ENCODE results near the gene SLC20A1.

Gene SLC20A1

GRCh38 chr2:112670252-112671022, 24.7 kb downstream of the SLC20A1 start:
- DNase-seq (no peak), ATAC-seq (replicated peaks) (no peak)
- no peak overlapping the region for H3K27ac Mint-ChIP-seq
- H3K4me1 Mint-ChIP-seq: peaks cover 11 to 15% of the 10 kb centered on the region in 2 donors
- no peak overlapping the region for H3K4me3 Mint-ChIP-seq
- H3K36me3 Mint-ChIP-seq: peaks cover 3 to 14% of the 10 kb centered on the region in 2 donors
- H3K27me3 Mint-ChIP-seq: peaks cover 4 to 11% of the 10 kb centered on the region in 2 donors
- no peaks in the 10 kb centered on the region for H3K9me3 Mint-ChIP-seq

DNA sequence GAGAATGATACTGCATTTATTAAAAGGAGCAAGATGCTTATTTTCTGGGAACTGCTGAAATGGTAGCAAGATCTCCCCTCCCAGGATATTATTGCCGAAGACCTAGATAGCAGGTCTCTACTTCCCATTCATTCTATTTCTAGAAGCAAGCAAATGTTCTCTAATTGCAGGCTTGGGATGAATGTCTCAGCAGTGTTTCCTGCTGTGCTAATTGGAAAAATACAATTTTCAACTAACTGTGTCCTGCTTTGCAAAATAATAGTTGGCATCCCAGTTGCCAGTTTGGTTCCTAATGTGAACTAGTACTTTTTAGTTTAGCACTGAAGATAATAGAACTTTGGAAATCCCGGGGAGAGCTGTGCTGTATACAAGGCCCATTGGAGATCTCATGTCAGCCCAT, 26.1 kb downstream of the SLC20A1 start:
- peaks cover 8 to 15% of the 10 kb centered on the region in 2 donors for H3K4me1 Mint-ChIP-seq
- H3K4me3 Mint-ChIP-seq: no peak overlapping the region
- H3K9me3 Mint-ChIP-seq: no peaks in the 10 kb centered on the region
- ATAC-seq (replicated peaks) (no peak), DNase-seq (no peak)
- no peak overlapping the region for H3K27ac Mint-ChIP-seq
- H3K27me3 Mint-ChIP-seq: peaks cover 4 to 11% of the 10 kb centered on the region in 2 donors
- H3K36me3 Mint-ChIP-seq: peaks cover 2 to 6% of the 10 kb centered on the region in 2 donors

GRCh38 chr2:112673008-112673407, 27.3 kb downstream of the SLC20A1 start:
- peaks cover 8 to 15% of the 10 kb centered on the region in 2 donors for H3K4me1 Mint-ChIP-seq
- ATAC-seq (replicated peaks): no peak
- H3K36me3 Mint-ChIP-seq: peaks cover 2 to 4% of the 10 kb centered on the region in 2 donors
- H3K9me3 Mint-ChIP-seq: no peaks in the 10 kb centered on the region
- H3K27ac Mint-ChIP-seq: no peak overlapping the region
- H3K27me3 Mint-ChIP-seq: peaks cover 4 to 11% of the 10 kb centered on the region in 2 donors
- no peak for DNase-seq
- no peak overlapping the region for H3K4me3 Mint-ChIP-seq

DNA sequence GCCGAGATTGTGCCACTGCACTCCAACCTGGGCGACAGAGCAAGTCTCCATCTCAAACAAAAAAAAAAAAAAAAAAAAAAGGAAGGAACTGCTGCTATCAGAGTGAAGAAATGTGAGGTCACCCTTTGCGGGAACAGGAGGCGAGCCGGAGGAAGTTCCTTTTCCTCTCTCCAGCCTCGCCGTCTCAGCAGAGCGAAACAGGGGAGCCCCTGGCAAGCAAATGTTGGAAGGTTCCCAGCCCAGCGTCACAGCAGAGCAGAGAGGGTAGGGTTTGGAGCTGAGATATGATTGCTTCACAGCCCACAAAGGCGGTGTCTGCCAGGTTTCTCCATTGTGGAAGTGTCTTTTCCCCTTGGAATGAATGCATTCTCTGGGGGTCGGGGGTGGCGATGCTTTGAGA, 28.5 kb downstream of the SLC20A1 start:
- DNase-seq (no peak), ATAC-seq (replicated peaks) (no peak)
- Mint-ChIP-seq H3K9me3 (no peaks in the 10 kb centered on the region), H3K4me3 (no peak overlapping the region), H3K36me3 (peaks cover 0 to 1% of the 10 kb centered on the region in 2 donors), H3K27me3 (peaks cover 4 to 11% of the 10 kb centered on the region in 2 donors), H3K27ac (peak overlapping the region; percentile 47), H3K4me1 (peaks cover 8 to 15% of the 10 kb centered on the region in 2 donors)

DNA sequence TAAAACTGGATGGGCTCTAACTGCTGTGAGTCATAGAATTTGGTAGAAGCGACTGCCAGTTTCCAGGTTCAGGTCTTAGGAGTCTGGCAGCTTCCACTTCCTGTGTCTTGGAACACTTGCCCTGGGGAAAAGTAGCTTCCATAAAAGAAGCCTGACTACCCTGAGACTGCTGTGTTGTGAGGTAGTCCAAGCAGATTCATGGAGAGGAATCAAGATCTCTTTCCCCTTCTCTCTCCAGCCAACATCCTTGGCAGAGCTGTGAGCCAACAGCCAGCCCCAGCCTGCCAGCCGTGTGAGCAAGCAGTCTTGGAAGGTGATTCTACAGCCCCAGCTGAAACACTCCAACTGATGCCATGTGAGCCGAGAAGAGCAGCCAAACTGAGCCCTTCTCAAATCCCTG, 33.7 kb downstream of the SLC20A1 start:
- DNase-seq (no peak), ATAC-seq (replicated peaks) (no peak)
- no peak overlapping the region for H3K27ac Mint-ChIP-seq
- no peak overlapping the region for H3K4me3 Mint-ChIP-seq
- peaks cover 7 to 15% of the 10 kb centered on the region in 2 donors for H3K4me1 Mint-ChIP-seq
- H3K27me3 Mint-ChIP-seq: no peaks in the 10 kb centered on the region
- no peaks in the 10 kb centered on the region for H3K36me3 Mint-ChIP-seq
- no peaks in the 10 kb centered on the region for H3K9me3 Mint-ChIP-seq

DNA sequence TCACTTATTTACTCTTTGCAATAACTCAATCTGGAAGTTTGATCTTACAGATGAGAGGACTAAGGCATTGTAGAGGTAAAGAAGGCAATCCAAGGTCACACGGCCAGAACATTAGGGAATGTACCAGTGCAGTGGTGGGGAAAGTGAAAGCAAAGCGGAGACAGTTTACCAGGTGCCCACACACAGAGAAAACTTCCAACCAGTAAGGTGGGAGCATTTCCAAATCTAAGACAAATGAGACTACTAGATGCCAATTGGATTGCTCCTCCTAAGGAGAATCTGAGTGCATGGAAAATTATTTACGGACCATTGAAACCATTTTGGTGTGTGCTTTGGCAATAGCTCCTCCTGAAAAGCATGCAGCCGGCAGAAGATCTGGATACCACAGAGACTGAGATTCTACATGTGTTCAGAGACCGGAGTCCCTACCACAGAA, 34.9 kb downstream of the SLC20A1 start:
- no peak for ATAC-seq (replicated peaks)
- no peaks in the 10 kb centered on the region for H3K27me3 Mint-ChIP-seq
- H3K36me3 Mint-ChIP-seq: no peaks in the 10 kb centered on the region
- H3K9me3 Mint-ChIP-seq: no peaks in the 10 kb centered on the region
- H3K27ac Mint-ChIP-seq: no peak overlapping the region
- peaks cover 14 to 21% of the 10 kb centered on the region in 2 donors for H3K4me1 Mint-ChIP-seq
- DNase-seq: no peak
- H3K4me3 Mint-ChIP-seq: no peak overlapping the region

- H3K27ac Mint-ChIP-seq: no peak overlapping the region
- H3K4me1 Mint-ChIP-seq: peaks cover 16 to 28% of the 10 kb centered on the region in 2 donors
- DNase-seq: no peak
- H3K4me3 Mint-ChIP-seq: no peak overlapping the region
- no peaks in the 10 kb centered on the region for H3K9me3 Mint-ChIP-seq
- no peaks in the 10 kb centered on the region for H3K27me3 Mint-ChIP-seq
- no peak for ATAC-seq (replicated peaks)
- no peaks in the 10 kb centered on the region for H3K36me3 Mint-ChIP-seq
Observed at GRCh38 chr2:112682101-112682500, 36.4 kb downstream of the SLC20A1 start.

- H3K9me3 Mint-ChIP-seq: no peaks in the 10 kb centered on the region
- ATAC-seq (replicated peaks) (no peak), DNase-seq (no peak)
- H3K36me3 Mint-ChIP-seq: no peaks in the 10 kb centered on the region
- H3K4me1 Mint-ChIP-seq: peaks cover 19 to 36% of the 10 kb centered on the region in 2 donors
- H3K4me3 Mint-ChIP-seq: no peak overlapping the region
- H3K27me3 Mint-ChIP-seq: no peaks in the 10 kb centered on the region
- H3K27ac Mint-ChIP-seq: no peak overlapping the region
Observed at GRCh38 chr2:112683550-112684414, 38.0 kb downstream of the SLC20A1 start.

- no peak overlapping the region for H3K4me3 Mint-ChIP-seq
- no peaks in the 10 kb centered on the region for H3K27me3 Mint-ChIP-seq
- peaks cover 21 to 37% of the 10 kb centered on the region in 2 donors for H3K4me1 Mint-ChIP-seq
- H3K36me3 Mint-ChIP-seq: no peaks in the 10 kb centered on the region
- H3K27ac Mint-ChIP-seq: no peak overlapping the region
- ATAC-seq (replicated peaks) (no peak), DNase-seq (no peak)
- no peaks in the 10 kb centered on the region for H3K9me3 Mint-ChIP-seq
Observed at GRCh38 chr2:112684415-112684775, 38.7 kb downstream of the SLC20A1 start.

DNA sequence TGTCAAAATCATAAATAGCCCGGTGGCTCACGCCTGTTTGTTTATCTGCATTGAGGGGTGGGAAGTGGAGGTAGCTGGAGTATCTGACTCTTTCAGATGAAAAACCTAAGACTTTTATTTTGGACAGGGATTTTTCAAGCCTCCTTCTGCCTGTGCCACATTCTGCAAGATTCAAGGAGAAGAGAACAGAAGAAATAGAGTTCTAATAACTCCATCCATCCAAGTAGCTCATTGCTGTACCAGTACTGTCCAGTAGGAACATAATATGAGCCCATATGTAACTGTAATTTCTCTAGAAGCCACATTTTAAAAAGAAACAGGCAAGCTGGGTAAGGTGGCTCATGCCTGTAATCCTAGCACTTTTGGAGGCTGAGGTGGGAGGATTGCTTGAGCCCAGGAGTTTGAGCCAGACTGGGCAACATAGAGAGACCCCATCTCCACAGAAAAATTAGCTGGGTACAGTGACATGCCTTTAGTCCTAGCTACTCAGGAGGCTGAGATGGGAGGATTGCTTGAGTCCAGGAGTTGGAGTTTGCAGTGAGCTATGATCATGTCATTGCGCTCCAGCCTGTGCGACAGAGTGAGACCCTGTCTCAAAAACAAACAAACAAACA, 39.6 kb downstream of the SLC20A1 start:
- H3K9me3 Mint-ChIP-seq: no peaks in the 10 kb centered on the region
- peak in 1 of 2 donors; percentile 38 for ATAC-seq (replicated peaks)
- H3K27ac Mint-ChIP-seq: no peak overlapping the region
- no peaks in the 10 kb centered on the region for H3K36me3 Mint-ChIP-seq
- H3K4me3 Mint-ChIP-seq: no peak overlapping the region
- peaks cover 21 to 37% of the 10 kb centered on the region in 2 donors for H3K4me1 Mint-ChIP-seq
- DNase-seq: no peak
- H3K27me3 Mint-ChIP-seq: no peaks in the 10 kb centered on the region

GRCh38 chr2:112686348-112687217, 40.8 kb downstream of the SLC20A1 start:
- H3K27me3 Mint-ChIP-seq: no peaks in the 10 kb centered on the region
- DNase-seq (no peak), ATAC-seq (replicated peaks) (peak; percentile 73 to 76)
- peaks cover 25 to 48% of the 10 kb centered on the region in 2 donors for H3K4me1 Mint-ChIP-seq
- no peaks in the 10 kb centered on the region for H3K36me3 Mint-ChIP-seq
- H3K4me3 Mint-ChIP-seq: no peak overlapping the region
- no peaks in the 10 kb centered on the region for H3K9me3 Mint-ChIP-seq
- H3K27ac Mint-ChIP-seq: peak overlapping the region; percentile 31

DNA sequence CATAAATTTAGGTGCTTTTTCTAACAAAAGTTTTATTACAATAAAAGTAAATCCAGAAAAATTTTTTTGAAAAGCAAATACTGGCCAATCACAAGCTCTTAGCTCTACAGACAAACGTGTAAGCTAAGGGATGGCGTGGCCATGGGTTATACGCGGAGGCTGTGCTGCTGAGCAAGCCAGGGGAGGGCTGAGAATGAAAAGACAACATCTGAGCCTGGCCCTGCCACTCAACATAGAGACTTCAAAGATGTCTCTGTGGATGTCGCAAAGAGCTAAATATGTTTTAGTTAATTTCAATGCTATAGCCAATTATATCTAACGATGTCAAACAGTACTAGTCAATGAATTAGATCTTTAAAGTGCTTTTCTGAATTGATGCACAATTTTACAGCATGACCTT, 41.8 kb downstream of the SLC20A1 start:
- Mint-ChIP-seq H3K36me3 (no peaks in the 10 kb centered on the region), H3K4me3 (no peak overlapping the region), H3K27me3 (no peaks in the 10 kb centered on the region), H3K27ac (no peak overlapping the region), H3K4me1 (peaks cover 33 to 57% of the 10 kb centered on the region in 2 donors), H3K9me3 (no peaks in the 10 kb centered on the region)
- DNase-seq (no peak), ATAC-seq (replicated peaks) (no peak)

DNA sequence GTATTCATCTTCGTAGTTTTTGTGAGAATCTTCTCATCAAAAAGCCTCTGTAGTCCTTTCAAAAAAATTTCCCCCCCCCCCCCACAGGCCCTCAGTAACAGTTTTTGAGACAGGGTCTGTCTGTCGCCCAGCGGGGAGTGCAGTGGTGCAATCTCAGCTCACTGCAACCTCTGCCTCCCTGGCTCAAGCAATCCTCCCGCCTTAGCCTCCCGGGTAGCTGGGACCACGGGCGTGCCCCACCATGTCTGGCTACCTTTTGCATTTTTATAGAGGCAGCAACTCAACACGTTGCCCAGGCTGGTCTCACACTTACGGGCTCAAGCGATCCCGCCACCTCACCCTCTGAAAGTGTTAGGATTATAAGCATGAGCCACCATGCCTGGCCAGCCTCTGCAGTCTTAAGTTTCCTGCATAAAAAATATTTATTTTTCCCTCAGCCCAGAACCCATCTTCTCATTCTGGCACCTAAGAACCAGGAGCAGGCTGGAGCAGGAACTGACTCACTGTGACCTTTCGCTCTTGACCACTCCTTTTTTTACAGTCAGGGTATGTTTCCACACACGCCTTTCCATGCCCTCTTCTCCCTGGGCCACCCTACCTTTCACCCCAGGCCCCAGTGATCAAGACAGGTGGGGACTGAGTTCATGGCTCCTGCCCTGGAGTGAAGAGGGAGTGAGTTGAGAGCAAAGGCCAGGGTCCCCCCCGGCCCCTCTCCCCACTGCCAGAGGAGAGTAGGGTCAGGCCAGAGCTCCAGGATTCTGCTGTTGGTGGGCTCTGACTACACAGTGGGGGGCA, 42.5 kb downstream of the SLC20A1 start:
- Mint-ChIP-seq H3K27me3 (no peaks in the 10 kb centered on the region), H3K4me1 (peaks cover 40 to 65% of the 10 kb centered on the region in 2 donors), H3K4me3 (no peak overlapping the region), H3K27ac (peak overlapping the region; percentile 14), H3K9me3 (no peaks in the 10 kb centered on the region), H3K36me3 (no peaks in the 10 kb centered on the region)
- DNase-seq (no peak), ATAC-seq (replicated peaks) (no peak)
